Neutrophil (primary cell): ENCODE results near the gene CLEC12A.

Experiments used
- H3K27ac ChIP-seq: fragments of 200-600 bp; sonication (generic); 2 replicates; pipeline ENCODE4 v1.5.1; 2016; ENCODE audit warnings: mild to moderate bottlenecking, moderate library complexity
- H3K27me3 ChIP-seq: fragments of 200-600 bp; sonication (generic); 2 replicates; pipeline ENCODE4 v1.6.0; 2016; ENCODE audit warnings: mild to moderate bottlenecking
- H3K36me3 ChIP-seq: fragments of 200-600 bp; sonication (generic); 2 replicates; pipeline ENCODE4 v1.5.1; 2017
- H3K4me1 ChIP-seq, 2 experiments: fragments of 200-600 bp in 1 of 2; sonication (generic) in 1 of 2; 1 replicate in 1 of 2; 2 replicates in 1 of 2; pipeline versions ENCODE4 v1.5.1 to v1.6.1; 2013 to 2016; ENCODE audit warnings: low read depth in 1 of 2, low read length in 1 of 2, mild to moderate bottlenecking in 1 of 2, moderate library complexity in 1 of 2; ENCODE audit not compliant: control insufficient read depth in 1 of 2, insufficient read depth in 1 of 2
- H3K4me3 ChIP-seq, 2 experiments: fragments of 200-600 bp in 1 of 2; sonication (generic) in 1 of 2; 1 replicate in 1 of 2; 2 replicates in 1 of 2; pipeline ENCODE4 v1.5.1; 2013 to 2016; ENCODE audit warnings: low read depth in 1 of 2, low read length in 1 of 2, mild to moderate bottlenecking in 1 of 2, moderate library complexity in 1 of 2
- H3K9me3 ChIP-seq: fragments of 200-600 bp; sonication (generic); 2 replicates; pipeline ENCODE4 v1.5.1; 2016
- TF ChIP-seq, protein P1 (sequence below): fragments of 200-600 bp; sonication (generic); IDR thresholded peaks from 2 replicates; pipeline ENCODE4 v1.5.1; 2016; ENCODE audit warnings: antibody characterized with exemption

CLEC12A gene

DNA sequence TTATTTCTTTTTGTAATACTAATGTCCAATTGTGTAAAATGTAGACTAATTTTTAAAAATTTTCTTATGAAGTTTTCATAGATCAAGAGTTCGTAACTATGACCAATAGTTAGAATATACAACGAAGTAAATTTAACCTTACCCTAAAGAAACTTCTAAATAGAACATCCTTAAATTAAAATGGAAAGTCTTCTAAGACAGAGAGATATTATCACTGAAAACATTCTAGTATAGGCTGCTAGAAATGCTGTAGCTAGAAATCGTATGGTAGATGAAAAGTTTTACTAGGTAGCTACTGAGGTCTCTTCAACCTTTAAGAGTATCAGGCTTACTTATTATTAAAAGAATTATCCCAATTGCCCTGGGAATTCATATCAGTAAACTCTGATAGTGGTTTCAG, 40.0 kb upstream of the CLEC12A start:
- Histone ChIP-seq H3K27ac (no peak overlapping the region), H3K36me3 (no peaks in the 10 kb centered on the region), H3K9me3 (no peaks in the 10 kb centered on the region), H3K4me1 (peaks cover 7 to 26% of the 10 kb centered on the region in 2 experiments), H3K27me3 (no peaks in the 10 kb centered on the region), H3K4me3 (no peak overlapping the region)
- TF ChIP-seq, protein P1, sequence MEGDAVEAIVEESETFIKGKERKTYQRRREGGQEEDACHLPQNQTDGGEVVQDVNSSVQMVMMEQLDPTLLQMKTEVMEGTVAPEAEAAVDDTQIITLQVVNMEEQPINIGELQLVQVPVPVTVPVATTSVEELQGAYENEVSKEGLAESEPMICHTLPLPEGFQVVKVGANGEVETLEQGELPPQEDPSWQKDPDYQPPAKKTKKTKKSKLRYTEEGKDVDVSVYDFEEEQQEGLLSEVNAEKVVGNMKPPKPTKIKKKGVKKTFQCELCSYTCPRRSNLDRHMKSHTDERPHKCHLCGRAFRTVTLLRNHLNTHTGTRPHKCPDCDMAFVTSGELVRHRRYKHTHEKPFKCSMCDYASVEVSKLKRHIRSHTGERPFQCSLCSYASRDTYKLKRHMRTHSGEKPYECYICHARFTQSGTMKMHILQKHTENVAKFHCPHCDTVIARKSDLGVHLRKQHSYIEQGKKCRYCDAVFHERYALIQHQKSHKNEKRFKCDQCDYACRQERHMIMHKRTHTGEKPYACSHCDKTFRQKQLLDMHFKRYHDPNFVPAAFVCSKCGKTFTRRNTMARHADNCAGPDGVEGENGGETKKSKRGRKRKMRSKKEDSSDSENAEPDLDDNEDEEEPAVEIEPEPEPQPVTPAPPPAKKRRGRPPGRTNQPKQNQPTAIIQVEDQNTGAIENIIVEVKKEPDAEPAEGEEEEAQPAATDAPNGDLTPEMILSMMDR, result no peak

DNA sequence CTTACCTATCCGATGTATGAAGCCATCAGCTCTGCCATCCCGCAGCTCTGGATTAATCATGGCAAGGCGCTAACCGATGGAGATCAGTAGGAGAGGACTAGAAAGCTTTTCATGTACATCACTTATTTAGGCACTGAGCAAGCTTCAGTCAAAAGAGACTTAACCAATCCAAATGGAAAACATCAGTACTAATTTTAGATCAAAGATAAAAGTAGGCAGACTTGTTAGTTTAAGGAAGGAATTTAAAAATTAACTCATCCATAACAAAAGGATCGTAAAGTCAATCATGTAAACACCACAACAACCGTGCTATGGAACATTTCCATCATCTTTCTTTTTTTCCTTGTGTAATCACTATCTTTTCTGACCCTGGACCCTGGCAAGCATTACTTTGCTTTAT, 38.9 kb upstream of the CLEC12A start, which contains the start of gene CLEC2A:
Gene CLEC2A, minus strand, starts transcription at position 101 of the 400 bp plus-strand sequence. Its CDS starts 41 bp downstream, at position 60.
- no peak within 1 kb of the TSS for H3K4me3 ChIP-seq
- no peaks in the 10 kb centered on the region for H3K27me3 ChIP-seq
- peaks cover 4 to 16% of the 10 kb centered on the region in 2 experiments for H3K4me1 ChIP-seq
- H3K27ac ChIP-seq, result no peak within 1 kb of the TSS
- TF ChIP-seq, protein P1, result no peak
- no peaks in the 10 kb centered on the region for H3K36me3 ChIP-seq
- H3K9me3 ChIP-seq, result no peaks in the 10 kb centered on the region

DNA sequence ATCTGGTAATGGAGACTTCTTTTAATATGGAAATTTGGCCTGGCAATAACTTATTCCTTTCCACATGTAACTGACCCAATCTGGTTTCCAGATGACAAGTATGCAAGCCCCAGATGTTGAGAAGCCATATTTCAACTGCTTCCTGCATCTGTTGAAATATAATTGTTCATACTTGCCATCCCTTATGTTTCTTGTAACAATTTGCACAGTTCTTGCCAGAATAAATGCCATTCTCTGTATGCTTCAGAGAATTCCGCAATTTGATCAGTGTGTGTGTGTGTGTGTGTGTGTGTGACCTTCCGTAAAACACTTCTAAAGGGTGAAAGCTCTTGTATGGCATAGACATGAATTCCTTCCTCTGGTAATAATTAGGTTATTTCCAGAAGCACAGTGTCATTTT, 37.3 kb upstream of the CLEC12A start:
- no peaks in the 10 kb centered on the region for H3K27me3 ChIP-seq
- H3K27ac ChIP-seq, result no peak overlapping the region
- H3K4me1 ChIP-seq, result peaks cover 4 to 13% of the 10 kb centered on the region in 2 experiments
- H3K36me3 ChIP-seq, result no peaks in the 10 kb centered on the region
- no peak overlapping the region for H3K4me3 ChIP-seq
- TF ChIP-seq, protein P1, result no peak
- H3K9me3 ChIP-seq, result no peaks in the 10 kb centered on the region

DNA sequence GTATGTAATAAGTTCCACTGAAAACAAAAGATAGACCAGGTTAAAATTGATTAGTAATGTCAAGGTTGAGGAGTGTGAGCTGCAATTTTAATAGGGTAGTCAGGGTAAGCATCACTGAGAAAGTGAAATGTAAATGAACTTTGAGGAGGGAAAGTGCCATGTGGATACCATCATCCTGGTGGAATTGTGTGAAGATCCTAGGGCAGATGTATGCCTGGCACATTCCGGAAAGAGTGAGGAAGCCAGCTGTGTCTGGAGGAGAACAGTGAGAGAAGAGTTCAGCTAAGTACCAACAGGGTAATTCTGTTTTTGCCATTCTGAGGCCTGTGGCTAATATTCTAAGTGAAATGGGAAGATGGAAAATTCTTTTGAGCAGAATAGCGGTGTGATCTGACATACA, 36.2 kb upstream of the CLEC12A start:
- peaks cover 4 to 13% of the 10 kb centered on the region in 2 experiments for H3K4me1 ChIP-seq
- no peaks in the 10 kb centered on the region for H3K9me3 ChIP-seq
- no peak overlapping the region for H3K27ac ChIP-seq
- TF ChIP-seq, protein P1, result no peak
- no peak overlapping the region for H3K4me3 ChIP-seq
- no peaks in the 10 kb centered on the region for H3K27me3 ChIP-seq
- no peaks in the 10 kb centered on the region for H3K36me3 ChIP-seq

DNA sequence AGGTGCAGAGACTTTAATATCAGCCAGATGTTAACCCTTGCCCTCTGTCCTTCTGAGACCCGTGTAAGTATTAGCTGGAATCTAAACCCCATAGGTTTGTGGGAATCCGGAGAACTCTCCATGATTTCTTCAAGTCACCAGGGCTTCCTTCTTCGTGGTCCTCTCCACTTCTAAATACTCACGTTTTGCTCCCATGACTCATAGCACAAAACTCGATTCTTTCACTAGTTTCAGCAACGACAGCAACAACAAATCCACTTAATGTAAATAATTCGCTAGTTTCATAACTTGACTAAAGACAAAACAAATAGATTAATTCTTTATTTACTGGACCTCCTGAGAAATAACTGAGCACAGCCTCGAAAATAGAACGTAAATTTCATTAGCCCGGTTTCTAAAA, 34.6 kb upstream of the CLEC12A start:
- Histone ChIP-seq H3K9me3 (no peaks in the 10 kb centered on the region), H3K27me3 (no peaks in the 10 kb centered on the region), H3K27ac (no peak overlapping the region), H3K36me3 (no peaks in the 10 kb centered on the region), H3K4me3 (no peak overlapping the region), H3K4me1 (peaks cover 17 to 26% of the 10 kb centered on the region in 2 experiments)
- TF ChIP-seq, protein P1, result no peak

DNA sequence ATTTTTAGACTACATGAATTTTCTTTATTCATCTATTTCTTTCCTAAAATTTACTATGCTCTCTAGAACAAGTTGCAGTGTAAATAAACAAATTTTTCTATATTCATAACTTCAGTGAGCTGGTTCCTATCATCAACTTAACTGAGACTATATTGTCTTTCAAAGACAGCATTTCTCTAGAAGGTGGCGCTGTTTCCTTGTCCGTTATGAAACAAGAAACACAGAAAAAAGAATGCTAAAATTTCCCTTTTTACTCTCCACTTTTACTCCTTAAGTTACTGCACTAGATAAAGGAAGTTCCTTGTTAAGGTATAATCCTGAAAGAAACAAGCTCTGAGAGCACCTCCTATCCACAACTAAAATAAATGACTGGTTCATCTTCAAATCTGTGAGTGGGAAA, 30.8 kb upstream of the CLEC12A start:
- Histone ChIP-seq H3K36me3 (no peaks in the 10 kb centered on the region), H3K4me1 (peaks cover 51% of the 10 kb centered on the region in 2 experiments), H3K4me3 (no peak overlapping the region), H3K27ac (no peak overlapping the region), H3K27me3 (no peaks in the 10 kb centered on the region), H3K9me3 (no peaks in the 10 kb centered on the region)
- TF ChIP-seq, protein P1, result no peak
